Neural crest cell (in vitro differentiated cells): ENCODE data around the gene WWTR1. TPM values are rescaled to one million over a fixed set of nuclear protein-coding genes. Genes with fewer than 3 reads are reported as not detected.

Source experiments
- DNase-seq: peaks from one replicate; pipeline ENCODE4 v3.0.0; 2021; ENCODE audit warnings: low read depth, mixed read lengths, low spot score
- H3K27ac Mint-ChIP-seq: one replicate; pipeline ENCODE4 v1.8.0; 2021; ENCODE audit warnings: mild to moderate bottlenecking, mixed read lengths; ENCODE audit not compliant: unreplicated experiment
- H3K27me3 Mint-ChIP-seq: 2 replicates; pipeline ENCODE4 v1.8.0; 2021; ENCODE audit warnings: low read depth, mild to moderate bottlenecking, mixed read lengths
- H3K36me3 Mint-ChIP-seq: 2 replicates; pipeline ENCODE4 v1.8.0; 2021; ENCODE audit warnings: low read depth, mild to moderate bottlenecking, mixed read lengths
- H3K4me1 Mint-ChIP-seq: 2 replicates; pipeline ENCODE4 v1.8.0; 2021; ENCODE audit warnings: mixed read lengths
- H3K4me3 Mint-ChIP-seq: one replicate; pipeline ENCODE4 v1.8.0; 2021; ENCODE audit warnings: mild to moderate bottlenecking, mixed read lengths
- H3K9me3 Mint-ChIP-seq: 2 replicates; pipeline ENCODE4 v1.8.0; 2021; ENCODE audit warnings: mixed read lengths
- CTCF ChIP-seq: fragments of 200-600 bp; sonication (generic); conservative IDR thresholded peaks from 2 replicates; pipeline ENCODE4 v1.5.0; 2021; ENCODE audit warnings: antibody characterized with exemption, mild to moderate bottlenecking
- total RNA-seq: library from RNA; stranded (reverse); gene quantifications from 2 replicates; pipeline ENCODE4 v1.2.1, GENCODE V29; 2021

Gene WWTR1
- total RNA-seq, 1 donor from 2014 or later = 35.6 TPM

- TF ChIP-seq CTCF = no peak
- peaks cover 4% of the 10 kb centered on the region for H3K9me3 Mint-ChIP-seq
- peak overlapping the region; percentile 38 for H3K4me3 Mint-ChIP-seq
- peaks cover 60% of the 10 kb centered on the region for H3K4me1 Mint-ChIP-seq
- H3K27me3 Mint-ChIP-seq = no peaks in the 10 kb centered on the region
- H3K36me3 Mint-ChIP-seq = peaks cover 9% of the 10 kb centered on the region
- peak; percentile 12 for DNase-seq
- H3K27ac Mint-ChIP-seq = peak overlapping the region; percentile 22
These were observed 19.4 kb downstream of the WWTR1 start for GRCh38 chr3:149638228-149639092.

- Mint-ChIP-seq H3K27ac (no peak overlapping the region), H3K27me3 (no peaks in the 10 kb centered on the region), H3K4me1 (peaks cover 65% of the 10 kb centered on the region), H3K9me3 (peaks cover 11% of the 10 kb centered on the region), H3K4me3 (peak overlapping the region; percentile 2), H3K36me3 (peaks cover 19% of the 10 kb centered on the region)
- TF ChIP-seq CTCF = no peak
- DNase-seq = no peak
These were observed 22.4 kb downstream of the WWTR1 start for GRCh38 chr3:149635396-149635795.

- Mint-ChIP-seq H3K4me1 (peaks cover 65% of the 10 kb centered on the region), H3K27ac (peak overlapping the region; percentile 76), H3K9me3 (peaks cover 11% of the 10 kb centered on the region), H3K4me3 (no peak overlapping the region), H3K36me3 (peaks cover 16% of the 10 kb centered on the region), H3K27me3 (no peaks in the 10 kb centered on the region)
- DNase-seq = no peak
- TF ChIP-seq CTCF = no peak
These were observed 23.3 kb downstream of the WWTR1 start for GRCh38 chr3:149634573-149634972.

GRCh38 chr3:149634072-149634471 lies 23.8 kb downstream of the WWTR1 start:
- Mint-ChIP-seq H3K36me3 (peaks cover 16% of the 10 kb centered on the region), H3K4me1 (peaks cover 64% of the 10 kb centered on the region), H3K9me3 (peaks cover 11% of the 10 kb centered on the region), H3K27me3 (no peaks in the 10 kb centered on the region), H3K4me3 (no peak overlapping the region), H3K27ac (no peak overlapping the region)
- DNase-seq = no peak
- TF ChIP-seq CTCF = no peak

GRCh38 chr3:149632225-149632624 lies 25.6 kb downstream of the WWTR1 start:
- no peak for TF ChIP-seq CTCF
- Mint-ChIP-seq H3K4me1 (peaks cover 49% of the 10 kb centered on the region), H3K9me3 (peaks cover 12% of the 10 kb centered on the region), H3K36me3 (peaks cover 17% of the 10 kb centered on the region), H3K4me3 (no peak overlapping the region), H3K27ac (peak overlapping the region; percentile 72), H3K27me3 (no peaks in the 10 kb centered on the region)
- DNase-seq = no peak
